AG04449 (cell line): ENCODE measurements around the gene SLC6A12.

Source experiments
- CTCF ChIA-PET: fragments of 350-600 bp; formaldehyde crosslinking; extraction: SDS; loops from one replicate; lab custom pipeline; 2021; ENCODE audit warnings: antibody characterized with exemption; lab: Yijun Ruan, JAX
- POLR2A ChIA-PET: fragments of 400-600, 350-600 bp; formaldehyde crosslinking; extraction: SDS; loops from one replicate; lab custom pipeline; 2020; ENCODE audit warnings: antibody characterized with exemption, inconsistent platforms; lab: Yijun Ruan, JAX
- DNase-seq: peaks from one replicate; pipeline ENCODE4 v3.0.0-alpha.2; 2010; ENCODE audit warnings: low read depth, low spot score
- H3K4me3 ChIP-seq: 2 replicates; pipeline ENCODE4 v1.5.1; 2011; ENCODE audit warnings: low read depth, mild to moderate bottlenecking, control low read depth, low read length
- CTCF ChIP-seq: IDR thresholded peaks from one replicate; pipeline ENCODE4 v1.5.1; 2011; ENCODE audit warnings: mild to moderate bottlenecking, moderate library complexity, low read length, control low read depth, inconsistent platforms; ENCODE audit not compliant: insufficient read depth; ENCODE audit errors: missing control alignments

SLC6A12 gene

GRCh38 chr12:179885-180284 is 34.1 kb downstream of the SLC6A12 start:
- no peak for DNase-seq
- TF ChIP-seq CTCF = no peak
- no peak overlapping the region for H3K4me3 ChIP-seq
- CTCF ChIA-PET = interaction anchor here (1.1 to 6.8 kb wide), 3 partner anchors 9 to 26 kb away, joined by 3 to 44 read pairs (median 3); no protein-coding TSS in a partner anchor
- POLR2A ChIA-PET = no interaction called here

GRCh38 chr12:179131-179884 is 34.6 kb downstream of the SLC6A12 start:
- no peak for TF ChIP-seq CTCF
- H3K4me3 ChIP-seq = no peak overlapping the region
- CTCF ChIA-PET = interaction anchor here (1.1 to 6.8 kb wide), 3 partner anchors 10 to 25 kb away, joined by 3 to 44 read pairs (median 3); no protein-coding TSS in a partner anchor
- no peak for DNase-seq
- POLR2A ChIA-PET = no interaction called here

- H3K4me3 ChIP-seq = no peak overlapping the region
- ChIA-PET POLR2A (no interaction called here), CTCF (interaction anchor here (6.8 kb wide), 1 partner anchor 10 kb away, joined by 44 read pairs; no protein-coding TSS in a partner anchor)
- DNase-seq = no peak
- TF ChIP-seq CTCF = no peak
Observed at GRCh38 chr12:178829-179109, 35.2 kb downstream of the SLC6A12 start.

GRCh38 chr12:177980-178828 is 35.8 kb downstream of the SLC6A12 start:
- ChIA-PET POLR2A (no interaction called here), CTCF (interaction anchor here (1.2 to 6.8 kb wide), 2 partner anchors 11 to 26 kb away, joined by 3 to 44 read pairs; no protein-coding TSS in a partner anchor)
- H3K4me3 ChIP-seq = no peak overlapping the region
- TF ChIP-seq CTCF = no peak
- no peak for DNase-seq

- DNase-seq = no peak
- no peak for TF ChIP-seq CTCF
- no peak overlapping the region for H3K4me3 ChIP-seq
- ChIA-PET CTCF (interaction anchor here (0.6 to 6.8 kb wide), 3 partner anchors 11 to 25 kb away, joined by 3 to 44 read pairs (median 3); no protein-coding TSS in a partner anchor), POLR2A (interaction anchor here (1.0 kb wide), 1 partner anchor 22 kb away, joined by 3 read pairs; no protein-coding TSS in a partner anchor)
Observed at GRCh38 chr12:177336-177979, 36.5 kb downstream of the SLC6A12 start.
